GM12875 (cell line): ENCODE measurements around the gene TCF12.

Experiments used
- H3K4me3 ChIP-seq: one replicate; pipeline ENCODE4 v1.5.1; 2011; ENCODE audit warnings: low read depth, low read length, control low read depth
- TF ChIP-seq, protein P1 (sequence below): IDR thresholded peaks from 2 replicates; pipeline ENCODE4 v1.5.1; 2011; ENCODE audit warnings: low read depth, mild to moderate bottlenecking, control low read depth, inconsistent platforms, low read length, moderate library complexity, borderline replicate concordance; ENCODE audit not compliant: insufficient read depth

Gene TCF12

DNA sequence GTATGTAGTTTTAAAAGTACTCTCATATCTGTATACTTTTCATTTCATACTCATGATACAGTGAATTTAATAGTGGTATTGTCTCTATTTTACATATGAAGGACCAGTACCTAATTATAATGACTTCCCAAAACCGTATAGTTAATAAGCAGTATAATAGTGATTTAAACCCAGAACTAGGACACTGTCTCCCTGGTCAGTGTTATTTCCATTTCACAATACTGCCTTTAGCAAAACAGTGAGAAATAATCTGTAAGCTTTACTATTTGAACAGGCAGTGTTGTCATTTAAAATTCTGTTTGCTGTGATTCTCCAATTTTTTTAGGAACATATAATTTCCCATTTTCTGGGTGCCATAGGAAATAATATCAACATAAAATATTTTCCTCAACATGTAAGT lies 116.2 kb downstream of the TCF12 start:
- TF ChIP-seq, protein P1, sequence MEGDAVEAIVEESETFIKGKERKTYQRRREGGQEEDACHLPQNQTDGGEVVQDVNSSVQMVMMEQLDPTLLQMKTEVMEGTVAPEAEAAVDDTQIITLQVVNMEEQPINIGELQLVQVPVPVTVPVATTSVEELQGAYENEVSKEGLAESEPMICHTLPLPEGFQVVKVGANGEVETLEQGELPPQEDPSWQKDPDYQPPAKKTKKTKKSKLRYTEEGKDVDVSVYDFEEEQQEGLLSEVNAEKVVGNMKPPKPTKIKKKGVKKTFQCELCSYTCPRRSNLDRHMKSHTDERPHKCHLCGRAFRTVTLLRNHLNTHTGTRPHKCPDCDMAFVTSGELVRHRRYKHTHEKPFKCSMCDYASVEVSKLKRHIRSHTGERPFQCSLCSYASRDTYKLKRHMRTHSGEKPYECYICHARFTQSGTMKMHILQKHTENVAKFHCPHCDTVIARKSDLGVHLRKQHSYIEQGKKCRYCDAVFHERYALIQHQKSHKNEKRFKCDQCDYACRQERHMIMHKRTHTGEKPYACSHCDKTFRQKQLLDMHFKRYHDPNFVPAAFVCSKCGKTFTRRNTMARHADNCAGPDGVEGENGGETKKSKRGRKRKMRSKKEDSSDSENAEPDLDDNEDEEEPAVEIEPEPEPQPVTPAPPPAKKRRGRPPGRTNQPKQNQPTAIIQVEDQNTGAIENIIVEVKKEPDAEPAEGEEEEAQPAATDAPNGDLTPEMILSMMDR = no peak
- no peak overlapping the region for H3K4me3 ChIP-seq

DNA sequence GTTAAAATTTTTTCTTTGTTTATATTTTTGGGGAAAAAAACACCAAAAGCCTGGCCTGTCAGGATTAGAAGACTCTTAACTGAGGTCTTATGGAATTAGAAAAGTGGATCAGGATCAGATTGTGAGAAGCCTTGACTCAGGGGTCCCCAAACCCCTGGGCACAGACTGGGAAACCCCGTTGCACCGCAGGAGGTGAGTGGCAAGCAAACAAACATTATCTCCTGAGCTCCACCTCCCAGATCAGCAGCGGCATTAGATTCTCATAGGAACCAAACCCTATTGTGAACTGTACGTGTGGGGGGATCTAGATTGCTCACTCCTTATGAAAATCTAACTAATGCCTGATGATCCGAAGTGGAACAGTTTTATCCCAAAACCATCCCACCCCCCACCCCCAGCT lies 117.2 kb downstream of the TCF12 start:
- TF ChIP-seq, protein P1 = no peak
- no peak overlapping the region for H3K4me3 ChIP-seq

DNA sequence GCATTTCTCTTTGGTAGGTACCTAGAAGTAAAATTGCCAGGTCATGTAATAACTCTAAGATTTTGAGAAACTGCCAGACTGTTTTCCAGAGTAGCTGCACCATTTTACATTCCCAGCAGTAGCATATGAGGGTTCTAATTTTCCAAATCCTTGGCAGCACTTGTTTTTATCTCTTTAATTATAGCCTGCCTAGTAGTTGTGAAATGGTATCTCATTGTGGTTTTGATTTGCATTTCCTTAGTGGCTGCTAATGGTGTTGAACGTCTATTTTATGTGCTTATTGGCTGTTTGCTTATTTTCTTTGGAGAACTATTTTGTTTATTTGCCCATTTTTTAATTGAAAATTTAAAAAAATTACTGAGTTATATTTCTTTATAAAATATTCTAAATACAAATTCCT lies 117.9 kb downstream of the TCF12 start:
- TF ChIP-seq, protein P1 = no peak
- H3K4me3 ChIP-seq = no peak overlapping the region

DNA sequence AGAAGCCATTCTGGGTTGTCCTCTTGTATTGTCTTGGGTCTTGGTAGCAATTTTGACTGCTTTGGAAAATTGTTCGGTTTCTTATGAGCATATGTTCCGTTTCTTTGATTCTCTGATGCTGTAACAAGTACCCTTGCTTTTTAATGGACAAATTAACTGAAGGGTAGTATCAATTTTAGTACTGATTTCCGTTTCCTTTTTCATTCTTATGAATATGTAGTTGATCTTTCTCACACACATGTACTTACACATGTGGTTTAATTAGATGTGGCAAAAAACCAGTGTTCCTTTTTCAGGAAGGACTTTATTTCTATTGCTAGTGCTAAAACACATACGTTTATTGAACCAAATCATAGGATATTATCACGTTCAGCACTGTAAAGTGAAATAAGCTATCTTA lies 119.1 kb downstream of the TCF12 start:
- H3K4me3 ChIP-seq = no peak overlapping the region
- TF ChIP-seq, protein P1 = no peak

DNA sequence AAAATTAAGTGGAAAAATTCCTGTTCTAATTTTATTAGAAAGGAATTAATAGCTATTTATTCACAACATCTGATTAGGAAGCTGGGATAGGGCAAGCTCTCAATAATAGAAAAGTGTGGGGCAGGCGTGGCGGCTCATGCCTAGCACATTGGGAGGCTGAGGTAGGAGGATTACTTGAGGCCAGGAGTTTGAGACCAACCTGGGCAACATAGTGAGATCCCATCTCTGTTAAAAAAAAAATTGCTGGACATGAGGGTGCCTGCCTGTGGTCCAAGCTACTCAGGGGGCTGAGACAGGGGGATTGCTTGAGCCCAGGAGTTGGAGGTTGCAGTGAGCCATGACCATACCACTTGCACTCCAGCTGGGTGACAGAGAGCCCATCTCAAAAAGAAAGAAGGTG lies 119.6 kb downstream of the TCF12 start:
- H3K4me3 ChIP-seq = no peak overlapping the region
- TF ChIP-seq, protein P1 = no peak

DNA sequence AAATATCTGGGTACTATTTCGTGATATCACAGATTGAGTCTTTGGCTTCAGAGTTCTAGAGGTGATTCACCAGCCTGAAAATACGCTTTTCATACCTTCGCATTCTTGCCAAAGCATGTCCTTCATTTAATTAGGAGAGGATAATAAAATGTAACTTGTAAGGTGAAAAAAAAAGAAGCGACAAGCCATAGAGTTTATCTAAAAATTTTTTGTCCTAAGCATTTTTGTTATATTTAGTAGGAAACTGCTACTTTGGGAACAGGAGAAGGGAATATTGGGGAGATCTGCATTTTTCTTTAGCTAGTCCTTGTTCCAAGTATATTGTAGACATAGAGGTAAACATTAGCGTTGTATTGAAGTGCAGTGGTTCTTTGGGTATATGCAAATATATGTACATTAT lies 120.1 kb downstream of the TCF12 start:
- TF ChIP-seq, protein P1 = no peak
- no peak overlapping the region for H3K4me3 ChIP-seq

DNA sequence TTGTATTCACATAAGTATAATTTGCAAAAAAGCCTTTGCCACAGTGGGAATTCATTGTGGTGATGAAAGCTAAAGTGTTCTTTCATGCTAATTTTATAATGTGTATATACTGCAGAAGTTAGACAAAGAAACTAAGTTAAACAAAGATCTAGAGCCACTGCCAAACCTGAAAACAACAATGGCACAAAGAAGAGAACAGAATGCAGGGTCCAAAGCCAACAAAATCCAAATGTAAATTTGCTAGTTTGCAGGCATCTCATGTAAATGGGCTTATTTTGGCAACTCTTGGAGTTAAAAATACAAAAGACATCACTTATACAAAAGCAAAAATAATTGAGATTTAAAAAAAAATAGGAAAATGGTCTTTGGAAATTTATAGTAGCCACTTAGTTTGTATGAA lies 123.0 kb downstream of the TCF12 start:
- no peak overlapping the region for H3K4me3 ChIP-seq
- TF ChIP-seq, protein P1 = no peak
